Neural cell (in vitro differentiated cells): ENCODE data around the gene VPS26B. TPM values are rescaled to one million over a fixed set of nuclear protein-coding genes. Genes with fewer than 3 reads are reported as not detected.

Source experiments
- H2AFZ ChIP-seq: fragments of 200-600, 300-800 bp; sonication (generic), shearing (Covaris generic); 2 replicates; pipeline ENCODE4 v1.6.0; 2014; ENCODE audit warnings: low read depth, mild to moderate bottlenecking, antibody characterized with exemption, low read length, moderate library complexity
- H3F3A ChIP-seq: fragments of 200-600 bp; shearing (Covaris generic); 2 replicates; pipeline ENCODE4 v1.6.1; 2016; ENCODE audit warnings: mild to moderate bottlenecking, moderate library complexity, mixed read lengths, antibody characterized with exemption, low read length; ENCODE audit not compliant: insufficient read depth, poor library complexity, severe bottlenecking
- H3K27ac ChIP-seq: fragments of 200-600, 300-800 bp; sonication (generic), shearing (Covaris generic); 2 replicates; pipeline ENCODE4 v1.5.1; 2014; ENCODE audit warnings: mild to moderate bottlenecking, low read length, moderate library complexity
- H3K27me3 ChIP-seq: fragments of 300-800, 200-600 bp; sonication (generic), shearing (Covaris generic); 2 replicates; pipeline ENCODE4 v1.6.0; 2014; ENCODE audit warnings: mild to moderate bottlenecking, low read depth, low read length, moderate library complexity; ENCODE audit not compliant: insufficient read depth
- H3K36me3 ChIP-seq: fragments of 300-800, 200-600 bp; sonication (generic), shearing (Covaris generic); 2 replicates; pipeline ENCODE4 v1.5.1; 2014; ENCODE audit warnings: mild to moderate bottlenecking, antibody characterized with exemption, low read length, moderate library complexity; ENCODE audit not compliant: insufficient read depth
- H3K4me2 ChIP-seq: fragments of 300-800, 200-600 bp; sonication (generic), shearing (Covaris generic); 2 replicates; pipeline ENCODE4 v1.6.0; 2014; ENCODE audit warnings: mild to moderate bottlenecking, low read length
- H3K4me3 ChIP-seq: fragments of 300-800, 200-600 bp; sonication (generic), shearing (Covaris generic); 2 replicates; pipeline ENCODE4 v1.5.1; 2014; ENCODE audit warnings: mild to moderate bottlenecking, low read length, moderate library complexity
- H3K79me2 ChIP-seq: fragments of 200-600 bp; shearing (Covaris generic); replicated peaks from 2 replicates; pipeline ENCODE4 v1.6.0; 2014; ENCODE audit warnings: mild to moderate bottlenecking, low read length, moderate library complexity; ENCODE audit not compliant: insufficient read depth
- H3K9ac ChIP-seq: fragments of 300-800, 200-600 bp; sonication (generic), shearing (Covaris generic); 2 replicates; pipeline ENCODE4 v1.6.1; 2016; ENCODE audit warnings: mild to moderate bottlenecking, low read length, mixed read lengths
- H3K9me2 ChIP-seq: fragments of 200-600 bp; shearing (Covaris generic); 2 replicates; pipeline ENCODE4 v1.6.1; 2016; ENCODE audit warnings: mild to moderate bottlenecking, low read length, mixed read lengths; ENCODE audit not compliant: insufficient read depth
- H3K9me3 ChIP-seq: fragments of 200-600, 300-800 bp; sonication (generic), shearing (Covaris generic); 2 replicates; pipeline ENCODE4 v1.6.1; 2016; ENCODE audit warnings: mild to moderate bottlenecking, mixed run types, low read length, moderate library complexity, mixed read lengths
- H4K20me1 ChIP-seq: fragments of 200-600 bp; shearing (Covaris generic); 2 replicates; pipeline ENCODE4 v1.6.1; 2016; ENCODE audit warnings: mild to moderate bottlenecking, mixed run types; ENCODE audit not compliant: insufficient read depth
- EP300 ChIP-seq: fragments of 450-650 bp; conservative IDR thresholded peaks from 2 replicates; pipeline ENCODE4 v1.6.1; 2014; ENCODE audit warnings: antibody characterized with exemption, mild to moderate bottlenecking, moderate library complexity; ENCODE audit not compliant: poor library complexity, severe bottlenecking
- EZH2 ChIP-seq: fragments of 200-600, 300-800 bp; shearing (Covaris generic), sonication (generic); IDR thresholded peaks from 2 replicates; pipeline ENCODE4 v1.6.1; 2014; ENCODE audit warnings: antibody characterized with exemption, low read length, borderline replicate concordance, mild to moderate bottlenecking; ENCODE audit not compliant: insufficient read depth, poor library complexity, severe bottlenecking
- MXI1 ChIP-seq: fragments of 450-650 bp; conservative IDR thresholded peaks from 2 replicates; pipeline ENCODE4 v1.6.1; 2014; ENCODE audit warnings: antibody characterized with exemption, mild to moderate bottlenecking; ENCODE audit not compliant: poor library complexity, severe bottlenecking
- POLR2AphosphoS5 ChIP-seq: IDR thresholded peaks from 2 replicates; pipeline ENCODE4 v1.6.1; 2012
- RAD21 ChIP-seq: fragments of 450-650 bp; conservative IDR thresholded peaks from 2 replicates; pipeline ENCODE4 v1.6.1; 2014; ENCODE audit warnings: antibody characterized with exemption, mild to moderate bottlenecking, moderate library complexity
- SMC3 ChIP-seq: fragments of 450-650 bp; conservative IDR thresholded peaks from 2 replicates; pipeline ENCODE4 v1.6.1; 2014; ENCODE audit warnings: antibody characterized with exemption, mild to moderate bottlenecking, moderate library complexity; ENCODE audit not compliant: poor library complexity
- TAF1 ChIP-seq: IDR thresholded peaks from 2 replicates; pipeline ENCODE4 v1.6.1; 2012; ENCODE audit warnings: low read depth
- polyA plus RNA-seq: library from polyadenylated mRNA; depleted of rRNA; stranded (reverse); fragments of >200 nt; gene quantifications from 2 replicates; pipeline ENCODE4 v1.2.3, GENCODE V29; 2014
- TF ChIP-seq, protein P1 (sequence below): fragments of 450-650 bp; IDR thresholded peaks from 2 replicates; pipeline ENCODE4 v1.5.1; 2014; ENCODE audit warnings: antibody characterized with exemption, mild to moderate bottlenecking, moderate library complexity; ENCODE audit not compliant: poor library complexity, severe bottlenecking
- TF ChIP-seq, protein P2 (sequence below): IDR thresholded peaks from 2 replicates; pipeline ENCODE4 v1.6.1; 2012; ENCODE audit warnings: borderline replicate concordance

Gene VPS26B
- polyA plus RNA-seq, 1 donor from 2014 or later = 72.6 TPM

DNA sequence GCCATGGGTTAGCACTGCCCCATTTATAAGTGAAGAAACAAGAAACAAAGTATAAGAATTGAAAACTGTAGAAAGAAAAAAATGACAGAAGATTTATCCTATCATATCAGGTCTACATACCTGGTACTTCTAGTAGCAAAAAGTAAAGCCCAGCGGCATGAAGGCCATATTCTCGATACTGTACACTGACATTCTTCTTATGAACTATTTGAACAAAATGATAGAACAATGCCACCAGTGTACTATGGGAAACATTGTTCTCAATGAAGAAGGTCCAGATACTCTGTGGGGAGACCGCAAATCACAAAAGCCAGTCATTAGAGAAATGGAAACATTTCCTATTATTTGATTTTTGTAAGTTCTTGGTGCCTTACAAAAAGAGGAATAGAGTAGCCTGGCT is 7.7 kb upstream of the VPS26B start:
- Histone ChIP-seq H3K27me3 (no peaks in the 10 kb centered on the region), H3K79me2 (no peaks in the 10 kb centered on the region), H3K27ac (no peak overlapping the region), H3K4me2 (no peak overlapping the region), H3K9me2 (no peaks in the 10 kb centered on the region), H2AFZ (no peak overlapping the region), H3K9me3 (no peaks in the 10 kb centered on the region), H3F3A (no peaks in the 10 kb centered on the region), H4K20me1 (no peaks in the 10 kb centered on the region), H3K9ac (no peak overlapping the region), H3K4me3 (no peak overlapping the region), H3K36me3 (no peaks in the 10 kb centered on the region)
- no peak for TF ChIP-seq SMC3
- no peak for TF ChIP-seq TAF1
- TF ChIP-seq RAD21 = no peak
- TF ChIP-seq EP300 = no peak
- TF ChIP-seq, protein P1, sequence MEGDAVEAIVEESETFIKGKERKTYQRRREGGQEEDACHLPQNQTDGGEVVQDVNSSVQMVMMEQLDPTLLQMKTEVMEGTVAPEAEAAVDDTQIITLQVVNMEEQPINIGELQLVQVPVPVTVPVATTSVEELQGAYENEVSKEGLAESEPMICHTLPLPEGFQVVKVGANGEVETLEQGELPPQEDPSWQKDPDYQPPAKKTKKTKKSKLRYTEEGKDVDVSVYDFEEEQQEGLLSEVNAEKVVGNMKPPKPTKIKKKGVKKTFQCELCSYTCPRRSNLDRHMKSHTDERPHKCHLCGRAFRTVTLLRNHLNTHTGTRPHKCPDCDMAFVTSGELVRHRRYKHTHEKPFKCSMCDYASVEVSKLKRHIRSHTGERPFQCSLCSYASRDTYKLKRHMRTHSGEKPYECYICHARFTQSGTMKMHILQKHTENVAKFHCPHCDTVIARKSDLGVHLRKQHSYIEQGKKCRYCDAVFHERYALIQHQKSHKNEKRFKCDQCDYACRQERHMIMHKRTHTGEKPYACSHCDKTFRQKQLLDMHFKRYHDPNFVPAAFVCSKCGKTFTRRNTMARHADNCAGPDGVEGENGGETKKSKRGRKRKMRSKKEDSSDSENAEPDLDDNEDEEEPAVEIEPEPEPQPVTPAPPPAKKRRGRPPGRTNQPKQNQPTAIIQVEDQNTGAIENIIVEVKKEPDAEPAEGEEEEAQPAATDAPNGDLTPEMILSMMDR = no peak
- no peak for TF ChIP-seq MXI1
- TF ChIP-seq EZH2 = no peak

DNA sequence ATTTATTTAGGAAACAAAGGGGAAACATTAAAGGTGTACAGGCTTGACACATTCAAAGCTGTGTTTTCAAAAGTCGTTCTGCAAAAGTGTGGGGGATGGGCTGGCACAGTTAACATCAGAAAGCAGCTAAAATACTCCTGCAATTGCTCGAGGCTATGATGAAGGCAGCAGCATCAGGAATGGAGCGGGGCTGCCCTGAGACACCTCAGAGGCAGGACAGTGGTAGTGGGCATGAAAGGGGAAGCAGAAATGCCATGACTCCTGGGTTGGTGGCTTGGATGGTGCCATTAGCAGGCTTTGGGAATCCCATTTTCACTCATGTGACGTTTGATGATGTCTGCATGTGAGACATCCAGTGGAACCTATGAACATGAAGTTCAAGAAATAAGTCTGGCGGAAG is 1.4 kb upstream of the VPS26B start:
- H3K36me3 ChIP-seq = no peaks in the 10 kb centered on the region
- H3K4me3 ChIP-seq = peak overlapping the region; percentile 99
- H3K9me3 ChIP-seq = no peaks in the 10 kb centered on the region
- no peaks in the 10 kb centered on the region for H3K27me3 ChIP-seq
- H3K27ac ChIP-seq = no peak overlapping the region
- no peaks in the 10 kb centered on the region for H3F3A ChIP-seq
- peak overlapping the region; percentile 93 for H3K9ac ChIP-seq
- no peak overlapping the region for H2AFZ ChIP-seq
- no peak for TF ChIP-seq EZH2
- no peak for TF ChIP-seq TAF1
- TF ChIP-seq, protein P1 = no peak
- no peak for TF ChIP-seq RAD21
- no peak for TF ChIP-seq POLR2AphosphoS5
- TF ChIP-seq, protein P2, sequence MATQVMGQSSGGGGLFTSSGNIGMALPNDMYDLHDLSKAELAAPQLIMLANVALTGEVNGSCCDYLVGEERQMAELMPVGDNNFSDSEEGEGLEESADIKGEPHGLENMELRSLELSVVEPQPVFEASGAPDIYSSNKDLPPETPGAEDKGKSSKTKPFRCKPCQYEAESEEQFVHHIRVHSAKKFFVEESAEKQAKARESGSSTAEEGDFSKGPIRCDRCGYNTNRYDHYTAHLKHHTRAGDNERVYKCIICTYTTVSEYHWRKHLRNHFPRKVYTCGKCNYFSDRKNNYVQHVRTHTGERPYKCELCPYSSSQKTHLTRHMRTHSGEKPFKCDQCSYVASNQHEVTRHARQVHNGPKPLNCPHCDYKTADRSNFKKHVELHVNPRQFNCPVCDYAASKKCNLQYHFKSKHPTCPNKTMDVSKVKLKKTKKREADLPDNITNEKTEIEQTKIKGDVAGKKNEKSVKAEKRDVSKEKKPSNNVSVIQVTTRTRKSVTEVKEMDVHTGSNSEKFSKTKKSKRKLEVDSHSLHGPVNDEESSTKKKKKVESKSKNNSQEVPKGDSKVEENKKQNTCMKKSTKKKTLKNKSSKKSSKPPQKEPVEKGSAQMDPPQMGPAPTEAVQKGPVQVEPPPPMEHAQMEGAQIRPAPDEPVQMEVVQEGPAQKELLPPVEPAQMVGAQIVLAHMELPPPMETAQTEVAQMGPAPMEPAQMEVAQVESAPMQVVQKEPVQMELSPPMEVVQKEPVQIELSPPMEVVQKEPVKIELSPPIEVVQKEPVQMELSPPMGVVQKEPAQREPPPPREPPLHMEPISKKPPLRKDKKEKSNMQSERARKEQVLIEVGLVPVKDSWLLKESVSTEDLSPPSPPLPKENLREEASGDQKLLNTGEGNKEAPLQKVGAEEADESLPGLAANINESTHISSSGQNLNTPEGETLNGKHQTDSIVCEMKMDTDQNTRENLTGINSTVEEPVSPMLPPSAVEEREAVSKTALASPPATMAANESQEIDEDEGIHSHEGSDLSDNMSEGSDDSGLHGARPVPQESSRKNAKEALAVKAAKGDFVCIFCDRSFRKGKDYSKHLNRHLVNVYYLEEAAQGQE = no peak
- no peak for TF ChIP-seq SMC3
- TF ChIP-seq EP300 = no peak
- no peaks in the 10 kb centered on the region for H4K20me1 ChIP-seq
- H3K79me2 ChIP-seq = peaks cover 40% of the 10 kb centered on the region
- no peaks in the 10 kb centered on the region for H3K9me2 ChIP-seq
- H3K4me2 ChIP-seq = peak overlapping the region; percentile 85
